Non-pigmented ciliary epithelial cell (primary cell): ENCODE results near the gene CPSF4.

ENCODE experiments used
- DNase-seq: peaks from one replicate; pipeline ENCODE4 v3.0.0-alpha.2; 2010; ENCODE audit warnings: low read depth

The CPSF4 gene

GRCh38 chr7:99448855-99449254 lies 10.1 kb downstream of the CPSF4 start:
- no peak for DNase-seq

- DNase-seq = no peak
Measured at GRCh38 chr7:99449326-99449725, 10.6 kb downstream of the CPSF4 start.

DNA sequence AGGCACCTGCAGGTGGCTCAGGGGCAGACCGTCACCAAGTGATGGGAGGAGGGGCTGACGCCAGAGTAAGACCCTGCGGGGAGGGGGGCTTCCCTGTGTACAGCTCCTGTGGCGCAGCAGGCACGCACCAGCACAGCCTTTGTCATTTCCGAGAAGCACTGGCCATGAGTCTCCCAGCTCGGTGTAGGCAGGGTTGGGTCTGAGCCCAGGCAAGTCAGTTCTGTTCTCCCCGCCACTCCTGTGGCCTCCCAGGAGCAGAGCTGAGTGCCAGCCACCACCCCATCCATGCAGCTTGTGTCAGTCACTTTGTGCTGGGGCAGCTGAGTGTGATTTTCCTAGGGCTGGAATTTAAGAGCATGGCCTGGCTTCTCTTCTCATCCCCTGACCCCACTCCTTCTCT lies 13.2 kb downstream of the CPSF4 start:
- no peak for DNase-seq

DNA sequence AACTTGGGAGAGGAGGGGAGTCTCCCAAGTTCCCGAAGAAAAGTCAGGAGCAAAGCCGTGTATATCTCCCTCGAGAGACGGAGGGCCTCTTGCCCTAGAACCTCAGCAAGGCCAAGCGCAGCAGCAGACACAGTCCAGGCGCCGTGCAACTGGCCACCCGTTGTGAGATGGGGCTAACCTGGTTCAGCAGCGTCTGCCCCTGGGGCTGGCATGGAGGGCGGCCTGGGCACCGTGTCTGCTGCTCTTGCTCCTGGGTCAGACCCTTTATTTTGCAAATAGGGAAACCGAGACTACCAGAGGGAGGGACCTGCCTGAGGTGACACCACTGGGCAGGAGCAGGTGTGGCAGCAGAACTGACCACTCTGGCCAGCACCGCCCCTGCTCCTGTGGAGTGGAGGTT lies 13.8 kb downstream of the CPSF4 start:
- DNase-seq = no peak

- DNase-seq = no peak
Measured at GRCh38 chr7:99453105-99453504, 14.4 kb downstream of the CPSF4 start.

DNA sequence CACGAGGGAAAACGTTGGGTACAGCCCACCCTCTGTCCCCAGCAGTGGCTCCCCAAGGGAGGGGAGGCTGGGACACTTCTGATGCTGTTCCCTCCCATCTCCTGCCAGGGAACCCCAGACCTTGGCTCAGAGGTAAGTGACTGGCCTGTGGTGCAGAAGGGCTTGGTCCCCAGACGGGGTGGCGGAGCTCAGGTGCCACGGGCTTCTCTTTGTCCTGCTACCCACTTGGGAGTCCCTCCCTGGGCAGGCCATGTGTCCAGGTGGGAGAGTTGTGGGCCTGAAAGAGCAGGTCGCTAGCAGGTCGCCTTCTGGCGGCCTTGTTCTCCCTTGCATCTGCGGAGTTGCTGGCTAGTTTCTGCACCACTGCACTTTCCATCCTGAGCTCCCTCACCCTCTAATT lies 17.1 kb downstream of the CPSF4 start:
- no peak for DNase-seq

DNA sequence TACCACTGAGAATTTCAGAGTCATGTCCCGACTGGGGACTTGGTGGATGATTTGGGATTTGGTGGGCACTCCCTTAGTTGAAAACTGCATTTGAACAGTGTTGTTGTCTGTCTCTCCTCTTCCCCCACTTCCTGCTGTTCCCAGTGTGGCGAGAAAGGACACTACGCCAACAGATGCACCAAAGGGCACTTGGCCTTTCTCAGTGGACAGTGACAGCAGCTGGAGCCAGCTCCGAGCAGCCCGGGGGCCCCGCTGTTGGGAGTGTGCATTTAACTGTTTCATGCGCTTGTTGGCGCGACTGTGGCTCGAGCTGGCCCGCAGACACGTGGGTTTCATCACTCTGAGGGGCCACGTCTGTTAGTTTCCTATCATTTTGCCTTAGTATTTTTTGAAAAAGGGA lies 17.5 kb downstream of the CPSF4 start:
- no peak for DNase-seq

DNA sequence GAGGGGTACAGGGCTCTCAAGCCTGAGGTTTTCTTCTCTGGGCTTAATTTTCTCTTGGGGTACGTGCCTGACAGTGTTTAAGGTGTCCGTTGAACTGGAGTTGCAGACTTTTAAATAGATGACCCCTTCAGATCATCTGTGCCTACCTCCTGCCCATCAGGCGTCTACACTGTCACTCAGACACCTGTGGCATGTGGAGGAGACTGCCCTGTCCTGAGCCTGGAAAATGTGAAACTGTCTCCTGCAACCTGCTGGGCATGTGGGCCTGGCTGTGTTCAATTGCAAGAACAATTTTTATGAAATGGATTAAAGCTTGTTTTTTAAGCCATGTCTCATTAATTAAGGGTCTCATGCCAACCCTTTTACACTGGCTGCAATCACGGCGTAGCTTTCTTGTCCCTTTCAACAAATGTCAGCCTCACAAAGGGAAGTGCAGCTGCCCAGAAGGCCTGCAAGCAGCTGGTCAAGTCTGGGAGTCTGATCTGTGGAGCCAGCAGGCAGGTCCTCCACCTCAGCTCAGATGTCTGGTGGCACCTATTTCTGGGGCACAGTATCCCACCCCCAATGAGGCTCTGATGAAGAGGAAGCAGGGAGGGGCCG lies 18.4 kb downstream of the CPSF4 start:
- no peak for DNase-seq

DNA sequence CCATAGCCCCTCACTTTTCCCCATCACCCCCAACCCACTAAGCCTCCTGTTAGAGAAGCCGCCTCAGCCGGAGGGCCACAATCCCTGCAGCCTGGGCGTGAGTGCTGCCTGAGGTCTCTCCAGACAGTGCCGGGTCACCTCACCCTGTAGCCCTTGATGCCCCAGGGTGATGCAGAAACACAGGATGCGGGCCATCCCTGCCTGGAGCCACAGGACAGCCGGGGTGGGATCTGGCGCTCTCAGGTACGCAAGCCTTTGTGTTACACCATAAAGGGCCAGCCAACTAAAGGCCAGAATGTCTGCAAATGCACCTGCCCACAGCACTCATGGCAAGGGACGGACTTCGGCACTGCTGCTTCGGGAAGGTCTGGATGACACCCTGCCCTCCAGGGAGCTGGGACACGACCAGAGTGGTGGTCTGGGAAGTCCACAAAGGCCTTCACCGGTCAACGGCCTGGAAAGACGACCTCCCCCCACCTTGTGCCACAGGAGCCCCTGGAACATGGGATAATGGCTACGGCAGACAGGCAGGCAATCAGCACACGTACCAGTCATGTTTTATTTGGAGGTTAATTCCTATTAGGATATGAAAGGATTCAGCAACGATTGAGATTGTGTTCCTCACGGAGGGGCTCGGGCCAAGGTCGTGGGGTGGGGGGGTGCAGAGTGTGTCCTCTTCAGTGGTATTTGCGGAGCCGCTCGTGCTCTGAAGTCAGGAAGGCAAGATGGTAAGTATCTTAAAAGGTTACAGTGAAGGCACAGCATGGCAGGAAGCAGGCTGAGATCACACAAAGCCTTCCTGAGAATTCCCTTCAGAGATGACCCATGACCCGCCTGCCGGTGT lies 19.1 kb downstream of the CPSF4 start:
- no peak for DNase-seq

DNA sequence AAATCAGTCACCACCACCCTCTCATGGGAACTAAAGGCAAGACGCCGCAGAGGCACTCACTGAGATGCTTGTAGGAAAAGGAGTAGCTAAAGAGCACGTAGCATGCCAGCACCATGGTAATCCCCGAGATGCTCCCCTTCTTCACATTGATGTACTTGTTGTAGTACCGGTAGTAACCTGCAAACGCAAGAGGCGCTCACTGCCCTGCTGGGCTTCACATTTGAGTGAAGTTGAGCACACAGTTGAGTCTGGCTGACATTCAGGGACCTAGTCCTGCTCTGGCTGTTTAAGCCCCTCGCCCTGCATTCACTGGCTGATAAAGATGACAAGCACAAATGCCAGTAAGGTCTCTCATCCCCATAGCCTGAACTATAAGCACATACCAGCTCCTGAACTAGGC lies 20.3 kb downstream of the CPSF4 start:
- no peak for DNase-seq

DNA sequence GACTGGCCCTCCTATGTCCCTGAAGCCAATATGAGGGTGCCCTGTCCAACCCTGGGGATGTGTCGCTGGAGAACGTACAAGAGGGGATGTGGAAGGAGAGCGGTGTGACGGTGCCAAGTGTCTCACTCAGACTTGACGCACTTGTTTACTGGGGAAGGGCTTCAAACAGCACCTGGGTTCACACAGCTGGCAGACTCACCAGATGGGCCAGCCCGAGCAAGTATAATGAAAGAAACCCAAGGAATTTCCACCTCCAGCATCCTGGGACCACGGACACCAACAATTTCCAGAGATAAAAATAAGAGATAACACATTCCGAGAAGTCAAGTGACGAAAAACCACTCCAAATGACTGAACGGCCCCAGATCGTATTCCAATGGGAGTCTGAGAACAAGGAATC lies 21.9 kb downstream of the CPSF4 start:
- no peak for DNase-seq

DNA sequence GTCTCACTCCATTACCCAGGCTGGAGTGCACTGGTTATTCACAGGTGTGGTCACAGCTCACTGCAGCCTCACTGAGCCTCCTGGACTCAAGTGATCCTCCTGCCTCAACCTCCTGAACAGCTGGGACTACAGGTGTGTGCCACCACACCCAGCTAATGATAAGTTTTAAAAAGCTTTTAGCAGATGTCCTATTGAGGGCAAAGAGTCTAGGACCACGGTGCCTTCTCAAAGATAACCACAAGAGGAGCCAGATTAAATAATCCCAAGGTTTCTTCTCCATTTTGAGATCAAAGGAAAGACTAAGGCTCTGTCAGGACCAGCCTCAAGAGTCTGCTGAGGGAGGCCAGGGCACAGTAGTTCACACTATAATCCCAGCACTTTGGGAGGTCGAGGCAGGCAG lies 22.5 kb downstream of the CPSF4 start:
- no peak for DNase-seq

GRCh38 chr7:99465421-99465768 lies 26.7 kb downstream of the CPSF4 start:
- no peak for DNase-seq

DNA sequence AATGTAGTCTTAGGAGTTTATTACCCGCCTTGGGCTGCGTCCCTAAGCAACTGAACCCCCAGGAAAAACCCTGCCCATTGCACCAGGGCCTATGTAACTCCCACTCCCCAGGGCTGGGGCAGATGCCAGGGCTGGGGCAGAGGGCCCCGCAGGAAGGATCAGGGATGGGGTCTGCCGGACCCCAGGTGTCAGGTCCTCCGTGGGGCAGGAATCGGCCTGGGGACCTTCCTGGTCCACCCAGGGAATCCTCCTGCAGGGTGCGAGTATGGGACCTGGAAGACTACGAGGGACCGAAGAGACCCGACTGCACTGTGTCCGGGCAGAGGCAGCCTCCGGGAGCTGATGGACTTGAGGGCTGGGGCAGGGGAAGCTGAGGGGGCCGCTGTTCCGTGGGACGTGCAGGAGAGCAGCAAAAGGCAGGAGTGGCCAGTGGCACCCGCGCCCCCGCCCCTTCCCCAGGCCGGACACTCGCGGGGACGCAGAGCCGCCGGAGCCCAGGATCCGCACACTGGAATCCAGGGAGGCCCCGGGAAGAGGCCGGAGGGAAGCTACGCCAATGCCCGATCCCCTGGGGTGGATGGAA lies 29.7 kb downstream of the CPSF4 start:
- no peak for DNase-seq

GRCh38 chr7:99469381-99470065 lies 30.8 kb downstream of the CPSF4 start:
- DNase-seq = no peak

DNA sequence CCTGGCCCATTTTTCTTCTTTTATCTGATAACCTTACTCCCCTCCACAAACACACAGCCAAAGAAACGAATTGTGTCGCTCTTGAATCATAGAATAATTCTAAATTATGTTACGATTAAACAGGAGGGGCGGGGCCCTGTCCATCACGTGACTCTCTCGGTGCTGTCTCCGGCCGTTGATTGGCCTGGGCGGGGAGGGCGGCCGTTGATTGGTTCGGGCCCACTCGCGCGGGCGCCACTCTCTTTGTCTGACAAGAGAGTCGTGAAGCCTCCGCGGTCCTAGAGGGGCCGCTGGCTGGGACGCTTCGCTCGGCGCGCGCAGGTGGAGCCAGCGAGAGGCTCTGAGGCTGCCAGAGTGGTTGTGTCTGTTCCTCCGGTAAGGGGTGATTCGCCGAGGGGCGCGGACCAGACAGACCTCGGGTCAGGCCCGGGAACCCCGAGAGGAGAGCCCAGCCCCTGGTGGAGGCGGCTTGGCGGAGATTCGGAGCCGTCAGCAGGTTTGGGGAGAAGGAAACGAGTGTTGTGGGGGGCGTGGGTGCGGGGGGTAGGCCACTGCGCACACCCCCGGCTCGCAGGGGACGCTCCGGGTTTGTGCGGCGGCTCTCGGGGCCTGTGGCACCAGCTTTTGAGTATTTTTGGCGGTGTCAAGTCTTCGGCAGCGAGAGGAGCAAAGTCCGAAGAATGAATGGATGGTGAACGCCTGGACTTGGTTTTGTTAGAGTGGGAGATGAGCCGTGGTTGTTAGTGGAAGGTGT lies 34.0 kb downstream of the CPSF4 start, which contains the start of gene ZNF789:
Gene ZNF789, plus strand, starts transcription at position 330 of the 754 bp plus-strand sequence. CDS start 3,567 bp downstream, outside the sequence.
- peak; percentile 73 for DNase-seq

- peak; percentile 71 for DNase-seq
Measured at GRCh38 chr7:99473315-99473596, 34.5 kb downstream of the CPSF4 start.

GRCh38 chr7:99476107-99476506 lies 37.4 kb downstream of the CPSF4 start:
- no peak for DNase-seq

GRCh38 chr7:99478464-99479440 lies 40.0 kb downstream of the CPSF4 start:
- DNase-seq = no peak

- DNase-seq = no peak
Measured at GRCh38 chr7:99485094-99485493, 46.4 kb downstream of the CPSF4 start.

- no peak for DNase-seq
Measured at GRCh38 chr7:99489235-99489634, 50.5 kb downstream of the CPSF4 start.
